IPS DF 6.9 (cell line): ENCODE results near the gene COL4A4.

ENCODE experiments used
- DNase-seq: peaks from one replicate; pipeline ENCODE4 v3.0.0-alpha.2; 2013; ENCODE audit warnings: low read depth, low spot score
- H3K27ac ChIP-seq: one replicate; pipeline ENCODE4 v1.5.1; 2013; ENCODE audit warnings: low read length, control low read depth
- H3K27me3 ChIP-seq: 2 replicates; pipeline ENCODE4 v1.6.1; 2013; ENCODE audit warnings: mild to moderate bottlenecking, low read length; ENCODE audit not compliant: control insufficient read depth, insufficient read depth
- H3K36me3 ChIP-seq: 2 replicates; pipeline ENCODE4 v1.6.1; 2013; ENCODE audit warnings: low read length; ENCODE audit not compliant: control insufficient read depth, insufficient read depth
- H3K4me1 ChIP-seq: 2 replicates; pipeline ENCODE4 v1.6.1; 2013; ENCODE audit warnings: low read length; ENCODE audit not compliant: control insufficient read depth, insufficient read depth
- H3K4me3 ChIP-seq: 2 replicates; pipeline ENCODE4 v1.5.1; 2013; ENCODE audit warnings: mild to moderate bottlenecking, low read length
- H3K9me3 ChIP-seq: 2 replicates; pipeline ENCODE4 v1.6.1; 2013; ENCODE audit warnings: low read length, inconsistent platforms; ENCODE audit not compliant: control insufficient read depth, insufficient read depth
- WGBS: extraction: QIAGEN DNeasy Blood & Tissue Kit; methylation state at CpG from one replicate; pipeline ENCODE4 v1.1.7; 2013; ENCODE audit warnings: mixed read lengths, missing lambda C conversion rate; ENCODE audit not compliant: insufficient read length, insufficient coverage; 5-methylcytosine and 5-hydroxymethylcytosine counted together

COL4A4 gene

GRCh38 chr2:227163485-227163997 lies 464 bp downstream of the COL4A4 start:
- WGBS, result no CpG with 5 or more reads among the region's 20 CpGs
- H3K9me3 ChIP-seq, result no peaks in the 10 kb centered on the region
- no peak for DNase-seq
- H3K27me3 ChIP-seq, result peaks cover 7% of the 10 kb centered on the region; the same call in 1 of the 2 replicates
- no peaks in the 10 kb centered on the region for H3K4me1 ChIP-seq
- H3K36me3 ChIP-seq, result no peaks in the 10 kb centered on the region
- peak overlapping the region; percentile 45; the same call in 1 of the 2 replicates for H3K4me3 ChIP-seq
- H3K27ac ChIP-seq, result no peak overlapping the region

- no peaks in the 10 kb centered on the region for H3K9me3 ChIP-seq
- no peak for DNase-seq
- no peak overlapping the region for H3K4me3 ChIP-seq
- H3K4me1 ChIP-seq, result no peaks in the 10 kb centered on the region
- peaks cover 7% of the 10 kb centered on the region; the same call in 1 of the 2 replicates for H3K27me3 ChIP-seq
- H3K27ac ChIP-seq, result no peak overlapping the region
- H3K36me3 ChIP-seq, result no peaks in the 10 kb centered on the region
Observed at GRCh38 chr2:227161947-227162346, 2.1 kb downstream of the COL4A4 start.

GRCh38 chr2:227160164-227160563 lies 3.8 kb downstream of the COL4A4 start:
- Histone ChIP-seq H3K27ac (no peak overlapping the region), H3K4me3 (no peak overlapping the region), H3K36me3 (no peaks in the 10 kb centered on the region), H3K27me3 (peaks cover 7% of the 10 kb centered on the region; the same call in 1 of the 2 replicates), H3K9me3 (no peaks in the 10 kb centered on the region), H3K4me1 (no peaks in the 10 kb centered on the region)
- DNase-seq, result no peak
- WGBS, result no CpG with 5 or more reads among the region's 2 CpGs

- no CpG with 5 or more reads among the region's 6 CpGs for WGBS
- Histone ChIP-seq H3K27ac (no peak overlapping the region), H3K4me1 (no peaks in the 10 kb centered on the region), H3K27me3 (no peaks in the 10 kb centered on the region), H3K36me3 (no peaks in the 10 kb centered on the region), H3K9me3 (no peaks in the 10 kb centered on the region), H3K4me3 (no peak overlapping the region)
- DNase-seq, result no peak
Observed at GRCh38 chr2:227154986-227155774, 8.8 kb downstream of the COL4A4 start.

GRCh38 chr2:227153758-227154486 lies 10.1 kb downstream of the COL4A4 start:
- Histone ChIP-seq H3K27ac (no peak overlapping the region), H3K4me1 (no peaks in the 10 kb centered on the region), H3K36me3 (no peaks in the 10 kb centered on the region), H3K9me3 (no peaks in the 10 kb centered on the region), H3K27me3 (no peaks in the 10 kb centered on the region), H3K4me3 (no peak overlapping the region)
- no CpG with 5 or more reads among the region's 4 CpGs for WGBS
- DNase-seq, result no peak

GRCh38 chr2:227153307-227153706 lies 10.7 kb downstream of the COL4A4 start:
- no peaks in the 10 kb centered on the region for H3K36me3 ChIP-seq
- no peak overlapping the region for H3K4me3 ChIP-seq
- no peaks in the 10 kb centered on the region for H3K27me3 ChIP-seq
- H3K9me3 ChIP-seq, result no peaks in the 10 kb centered on the region
- H3K27ac ChIP-seq, result no peak overlapping the region
- WGBS, result no CpG with 5 or more reads among the region's 4 CpGs
- no peaks in the 10 kb centered on the region for H3K4me1 ChIP-seq
- no peak for DNase-seq

GRCh38 chr2:227152093-227152766 lies 11.8 kb downstream of the COL4A4 start:
- H3K36me3 ChIP-seq, result no peaks in the 10 kb centered on the region
- H3K27me3 ChIP-seq, result no peaks in the 10 kb centered on the region
- DNase-seq, result no peak
- H3K4me1 ChIP-seq, result no peaks in the 10 kb centered on the region
- no peaks in the 10 kb centered on the region for H3K9me3 ChIP-seq
- WGBS, result no CpG with 5 or more reads among the region's 2 CpGs
- no peak overlapping the region for H3K4me3 ChIP-seq
- no peak overlapping the region for H3K27ac ChIP-seq

GRCh38 chr2:227150222-227150936 lies 13.6 kb downstream of the COL4A4 start:
- H3K27me3 ChIP-seq, result no peaks in the 10 kb centered on the region
- H3K36me3 ChIP-seq, result no peaks in the 10 kb centered on the region
- no peaks in the 10 kb centered on the region for H3K9me3 ChIP-seq
- no peak overlapping the region for H3K27ac ChIP-seq
- WGBS, result no CpG with 5 or more reads among the region's 2 CpGs
- no peak overlapping the region for H3K4me3 ChIP-seq
- DNase-seq, result no peak
- no peaks in the 10 kb centered on the region for H3K4me1 ChIP-seq

GRCh38 chr2:227148106-227148505 lies 15.9 kb downstream of the COL4A4 start:
- Histone ChIP-seq H3K27ac (no peak overlapping the region), H3K36me3 (no peaks in the 10 kb centered on the region), H3K4me3 (no peak overlapping the region), H3K27me3 (no peaks in the 10 kb centered on the region), H3K9me3 (no peaks in the 10 kb centered on the region), H3K4me1 (no peaks in the 10 kb centered on the region)
- no peak for DNase-seq
- WGBS, result no CpG with 5 or more reads among the region's 2 CpGs

GRCh38 chr2:227147023-227147422 lies 17.0 kb downstream of the COL4A4 start:
- H3K4me1 ChIP-seq, result no peaks in the 10 kb centered on the region
- H3K9me3 ChIP-seq, result no peaks in the 10 kb centered on the region
- no peak overlapping the region for H3K27ac ChIP-seq
- DNase-seq, result no peak
- H3K4me3 ChIP-seq, result no peak overlapping the region
- H3K27me3 ChIP-seq, result no peaks in the 10 kb centered on the region
- no peaks in the 10 kb centered on the region for H3K36me3 ChIP-seq
- WGBS, result no CpG with 5 or more reads among the region's 3 CpGs
